Measurements from ENCODE around the gene PLEKHD1.
"Not testable (repeated sequence)": the region's sequence is repeated elsewhere in the genome, so short reads cannot be mapped to it uniquely, and the experiment has no call there.

The PLEKHD1 gene

DNA sequence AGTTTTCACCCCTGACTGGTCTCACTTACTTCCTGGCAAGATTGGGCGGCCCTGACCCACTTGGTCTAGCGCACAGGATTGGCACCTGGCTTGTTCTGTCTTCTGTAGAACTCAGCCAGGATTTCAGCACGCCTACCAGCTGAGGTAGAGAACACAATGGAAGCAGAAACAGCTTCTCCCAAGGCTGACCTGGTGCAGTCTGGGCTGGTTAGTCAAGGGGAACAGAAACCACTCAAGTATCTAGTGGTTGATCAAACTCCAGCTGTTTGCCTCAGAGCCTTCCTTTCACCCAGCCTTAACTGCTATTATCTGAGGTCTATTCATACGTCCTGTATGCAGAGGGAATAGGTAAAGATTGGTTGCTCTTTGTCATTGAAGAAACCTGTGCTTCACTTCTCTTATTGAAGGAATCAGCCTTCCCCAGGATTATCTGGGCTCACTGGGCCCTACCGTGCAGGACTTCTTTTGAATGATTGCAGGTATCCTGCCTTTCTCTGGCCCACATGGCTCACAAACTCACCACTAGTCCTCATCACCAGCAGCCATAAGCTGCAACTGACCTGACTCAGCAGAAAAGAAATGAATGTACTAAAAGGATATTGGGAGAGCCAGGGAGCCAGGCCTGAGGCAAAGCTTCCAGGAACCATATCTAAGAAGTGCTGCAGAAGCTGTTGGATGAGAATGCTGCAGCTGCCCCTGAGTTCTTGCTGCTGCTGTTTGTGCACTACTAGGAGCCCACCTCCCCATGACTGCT is 2.5 kb upstream of the PLEKHD1 start:
- no peak for DNase-seq (ENCODE audit: low read depth)

DNA sequence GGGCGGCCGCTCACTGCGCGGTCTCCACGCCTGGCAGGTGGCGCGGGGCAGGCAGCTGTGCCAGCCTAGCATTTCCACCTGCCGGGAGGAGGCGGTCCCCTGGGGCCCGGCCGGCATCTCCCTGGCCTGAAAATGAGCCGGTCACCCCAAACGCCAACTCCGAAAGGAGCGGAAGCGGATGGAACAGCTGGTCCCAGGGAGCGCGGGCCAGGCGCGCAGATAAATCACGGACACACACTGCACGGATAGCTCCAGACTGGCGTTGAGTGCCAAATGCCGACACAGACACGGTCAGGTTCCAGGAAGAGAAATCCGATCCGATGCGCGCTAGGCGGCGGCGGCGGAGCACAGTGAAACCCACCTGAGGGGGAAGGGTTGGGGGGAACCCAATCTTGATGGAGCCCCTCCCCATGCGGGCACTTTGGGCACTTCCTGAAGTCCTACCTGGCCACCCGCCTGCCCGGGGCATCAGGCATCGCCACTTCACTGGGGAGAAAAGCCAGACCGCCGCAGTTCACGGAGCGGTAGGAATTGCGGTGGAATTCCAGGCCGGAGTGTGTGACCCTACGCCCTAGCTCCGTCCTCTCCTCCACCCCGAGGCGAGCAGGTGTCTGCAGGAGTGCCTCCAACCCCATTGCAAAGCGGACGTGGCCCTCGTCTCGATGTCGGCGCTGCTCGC is 624 bp upstream of the PLEKHD1 start:
- DNase-seq (ENCODE audit: low read depth): no peak

DNA sequence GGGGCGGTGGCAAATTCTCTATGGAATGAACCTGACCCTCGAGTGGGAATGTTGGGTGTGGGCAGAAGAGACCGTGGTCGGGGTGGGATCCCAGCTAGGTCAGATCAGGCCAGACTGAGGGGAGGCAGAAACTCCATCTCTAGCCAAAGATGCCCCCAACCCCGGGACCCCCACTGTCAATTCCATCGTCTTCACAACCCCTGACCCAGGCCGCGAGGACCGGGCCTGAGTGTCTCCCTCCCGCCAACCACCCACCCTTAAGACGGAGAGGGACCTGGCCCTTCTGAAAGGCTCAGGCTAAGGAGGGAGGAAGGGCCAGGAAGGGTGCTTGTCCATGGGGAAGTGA is 760 bp downstream of the PLEKHD1 start:
- no peak for DNase-seq (ENCODE audit: low read depth)

DNA sequence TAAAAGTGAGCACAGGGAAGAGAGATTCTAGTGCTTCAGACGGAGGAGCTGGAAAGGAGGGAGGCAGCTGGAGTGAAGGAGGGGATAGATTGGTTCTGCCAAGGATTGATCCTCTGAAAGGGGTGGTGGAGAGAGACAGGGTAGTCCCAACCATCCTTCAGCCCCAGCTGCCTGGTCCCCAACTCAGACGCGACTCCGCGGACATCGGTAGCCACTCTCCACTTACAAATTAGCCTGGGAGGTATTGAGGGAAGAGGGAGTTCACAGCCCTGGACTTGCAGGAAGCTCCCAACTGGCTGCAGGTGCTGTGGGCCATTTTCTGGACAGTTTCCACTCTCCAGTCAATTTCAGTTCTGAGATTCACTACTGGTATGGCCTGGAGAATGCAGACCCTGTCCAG is 1.2 kb downstream of the PLEKHD1 start:
- no peak for DNase-seq (ENCODE audit: low read depth)

DNA sequence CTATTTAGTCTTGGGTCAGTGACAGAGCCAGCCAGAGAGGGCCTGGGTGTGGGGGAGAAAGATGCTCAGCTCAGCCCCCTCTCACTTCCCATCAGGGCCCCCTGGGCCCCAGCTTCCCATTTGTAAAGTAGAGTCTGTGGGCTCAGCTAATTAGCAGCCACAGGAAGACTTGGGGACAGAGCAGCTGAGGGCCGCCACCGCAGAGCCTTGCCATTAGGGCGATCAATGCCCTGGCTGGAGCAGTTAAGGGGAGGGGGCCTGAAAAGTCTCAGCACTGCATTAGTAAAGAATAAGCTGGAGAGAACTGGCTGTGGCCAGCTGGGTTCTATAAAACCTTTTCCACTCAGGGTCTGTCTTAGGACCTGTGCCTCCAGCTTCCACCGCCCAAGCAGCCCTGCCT is 2.7 kb downstream of the PLEKHD1 start:
- DNase-seq (ENCODE audit: low read depth): no peak

DNA sequence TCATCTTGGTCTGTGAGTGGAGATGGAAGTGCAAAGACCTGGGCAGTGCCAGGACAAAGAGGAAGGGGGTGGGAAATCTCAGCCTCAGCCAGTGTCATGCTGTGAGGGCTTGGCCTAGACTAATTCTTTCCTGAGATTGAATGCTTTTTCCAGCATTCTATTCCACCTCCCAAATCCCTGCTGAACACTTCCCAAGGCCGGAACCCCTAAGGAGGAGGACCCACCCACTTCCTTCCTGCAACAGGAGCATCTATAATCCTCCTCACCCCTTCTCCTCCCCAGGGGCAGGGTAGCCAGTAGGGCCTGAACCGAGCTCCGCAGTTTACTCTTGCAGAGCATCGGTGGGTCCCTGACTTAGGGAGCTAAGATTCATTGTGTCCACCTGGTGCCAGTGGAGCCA is 3.2 kb downstream of the PLEKHD1 start:
- DNase-seq (ENCODE audit: low read depth): no peak

DNA sequence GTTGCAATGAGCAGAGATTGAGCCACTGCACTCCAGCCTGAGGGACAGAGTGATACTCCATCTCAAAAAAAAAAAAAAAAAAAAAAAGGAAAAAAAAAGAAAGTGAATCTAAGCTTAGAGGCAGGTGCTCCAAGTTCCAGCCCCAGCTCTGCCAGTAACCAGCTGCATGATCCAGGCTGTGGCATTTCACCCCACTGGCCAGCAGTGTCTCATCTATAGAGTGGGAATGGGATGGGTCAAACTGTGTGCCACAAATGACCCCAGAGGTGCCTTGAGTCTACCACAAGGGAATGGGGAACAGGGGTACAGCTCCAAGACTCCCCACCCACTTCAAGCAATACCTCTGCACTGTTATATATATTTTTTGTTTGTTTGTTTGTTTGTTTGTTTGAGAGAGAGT is 5.0 kb downstream of the PLEKHD1 start:
- DNase-seq (ENCODE audit: low read depth): no peak

DNA sequence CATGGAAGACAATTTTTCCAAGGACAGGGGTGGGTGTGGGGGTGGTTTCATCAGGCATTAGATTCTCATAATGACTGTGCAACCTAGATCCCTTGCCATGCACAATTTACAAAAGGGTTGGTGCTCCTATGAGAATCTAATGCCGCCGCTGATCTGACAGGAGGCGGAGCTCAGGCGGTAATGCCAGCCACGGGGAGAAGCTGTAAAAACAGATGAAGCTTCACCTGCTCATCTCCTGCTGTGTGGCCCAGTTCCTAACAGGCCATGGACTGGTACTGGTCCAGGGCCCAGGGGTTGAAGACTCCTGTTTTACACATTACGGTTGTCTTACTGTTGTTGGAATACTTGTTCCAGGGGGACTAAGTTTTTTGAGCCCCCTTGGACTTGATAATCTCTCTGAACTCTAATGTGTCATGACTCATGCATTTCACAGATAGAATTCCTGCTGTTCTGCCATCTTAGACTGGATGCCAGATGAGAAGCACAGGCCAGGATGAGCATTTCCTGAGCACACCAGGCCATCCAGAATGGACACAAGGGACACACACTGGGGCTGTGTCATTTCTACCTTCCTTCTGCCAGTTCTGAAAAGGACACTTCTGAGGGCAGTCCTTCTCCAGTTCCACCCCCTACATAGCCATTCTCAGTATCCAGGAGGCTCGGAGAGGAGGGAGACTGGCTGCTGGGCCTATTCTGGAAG is 5.8 kb downstream of the PLEKHD1 start:
- DNase-seq (ENCODE audit: low read depth): no peak

DNA sequence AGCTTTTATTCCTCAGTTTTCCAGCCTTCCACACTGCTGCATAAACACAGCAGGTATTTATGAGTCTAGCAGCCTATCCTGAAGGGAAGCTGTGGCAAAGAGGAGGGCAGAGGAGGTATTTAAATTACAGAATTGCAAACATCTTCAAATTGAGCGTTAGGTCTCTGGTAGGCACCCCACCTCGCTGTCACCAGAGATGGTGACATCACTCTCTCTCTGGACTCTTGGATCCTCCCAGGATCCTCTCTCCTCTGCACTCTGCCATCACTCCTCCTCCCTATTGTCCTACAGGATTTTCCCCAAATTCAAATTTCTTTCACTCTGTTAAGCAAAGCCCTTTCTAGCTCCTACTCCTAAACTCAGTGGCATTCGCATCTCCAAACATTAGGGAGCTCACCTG is 6.7 kb downstream of the PLEKHD1 start:
- DNase-seq (ENCODE audit: low read depth): no peak

DNA sequence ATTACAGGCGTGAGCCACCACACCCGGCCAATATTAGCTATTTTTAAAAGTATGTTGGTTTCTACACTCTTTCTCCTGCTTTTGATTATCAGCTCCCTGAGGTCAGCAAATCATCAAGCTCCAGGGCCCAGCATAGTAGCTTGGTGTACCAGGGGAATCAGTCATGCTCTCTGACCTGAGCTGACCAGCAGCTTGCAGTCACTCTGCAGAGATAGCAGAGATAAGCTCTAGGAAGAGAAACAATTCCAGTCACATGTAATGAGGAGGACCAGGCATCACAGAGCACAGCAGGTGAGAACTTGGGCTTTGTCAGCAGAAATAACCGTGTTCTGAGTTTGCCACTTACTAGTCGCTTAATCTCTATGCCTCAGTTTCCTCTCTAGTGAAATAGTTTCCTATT is 8.5 kb downstream of the PLEKHD1 start:
- no peak for DNase-seq (ENCODE audit: low read depth)

DNA sequence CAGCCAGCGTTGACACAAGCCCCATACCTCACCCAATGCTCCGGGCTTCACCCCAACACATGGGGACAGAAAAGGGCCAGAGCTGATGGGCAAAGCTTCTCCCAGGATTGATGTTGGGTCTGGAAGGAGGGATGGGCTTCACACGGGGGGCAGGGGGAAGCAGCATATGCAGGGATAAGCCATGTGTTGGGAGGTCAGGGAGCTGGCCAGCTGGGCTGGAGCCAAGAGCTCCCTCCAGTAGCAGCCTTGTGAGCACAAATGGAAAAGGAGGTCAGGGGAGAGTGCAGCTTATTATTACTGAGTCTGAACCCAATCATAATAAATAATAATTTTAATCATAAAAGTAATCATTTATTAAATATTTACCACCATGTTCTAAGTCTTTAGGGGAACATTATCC is 9.3 kb downstream of the PLEKHD1 start:
- DNase-seq (ENCODE audit: low read depth): no peak

DNA sequence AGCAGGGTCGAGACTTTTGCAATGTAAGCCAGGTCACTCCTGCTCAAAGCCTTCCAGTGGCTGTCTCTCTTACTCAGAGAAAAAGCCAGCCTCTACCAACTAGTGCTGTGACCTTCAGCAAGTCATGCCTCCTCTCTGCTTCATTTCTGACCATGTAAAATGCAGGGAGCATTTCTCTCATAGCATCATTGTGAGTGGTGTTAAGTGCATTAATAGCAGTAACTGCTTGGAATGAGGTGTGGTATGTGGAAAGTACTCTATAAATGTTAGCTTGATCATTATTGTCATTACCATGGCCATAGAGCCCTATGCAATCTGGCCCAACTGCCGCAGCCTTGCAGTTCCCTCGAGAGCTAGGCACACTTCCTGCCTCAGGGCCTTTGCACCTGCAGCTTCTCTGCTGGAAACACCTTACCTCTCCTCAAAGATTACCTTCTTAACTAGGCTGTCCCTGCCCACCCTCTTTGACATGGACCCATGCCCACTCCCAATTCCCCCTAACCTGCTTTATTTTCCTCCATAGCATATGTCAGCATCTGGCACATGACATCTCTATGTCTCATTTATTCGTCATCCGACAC is 10.9 kb downstream of the PLEKHD1 start:
- DNase-seq (ENCODE audit: low read depth): no peak

DNA sequence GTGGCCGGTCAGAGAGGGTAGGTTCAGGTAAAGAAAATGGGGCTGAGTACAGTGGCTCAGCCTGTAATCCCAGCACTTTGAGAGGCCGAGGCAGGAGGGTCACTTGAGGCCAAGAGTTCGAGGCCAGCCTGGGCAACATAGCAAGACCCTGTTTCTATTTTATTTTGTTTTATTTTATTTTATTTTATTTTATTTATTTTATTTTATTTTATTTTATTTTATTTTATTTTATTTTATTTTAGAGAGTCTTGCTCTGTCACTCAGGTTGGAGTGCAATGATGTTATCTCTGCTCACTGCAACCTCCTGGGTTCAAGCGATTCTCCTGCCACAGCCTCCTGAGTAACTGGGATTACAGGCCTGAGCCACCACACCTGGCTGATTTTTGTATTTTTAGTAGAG is 13.3 kb downstream of the PLEKHD1 start:
- not testable (repeated sequence) for DNase-seq (ENCODE audit: low read depth)

DNA sequence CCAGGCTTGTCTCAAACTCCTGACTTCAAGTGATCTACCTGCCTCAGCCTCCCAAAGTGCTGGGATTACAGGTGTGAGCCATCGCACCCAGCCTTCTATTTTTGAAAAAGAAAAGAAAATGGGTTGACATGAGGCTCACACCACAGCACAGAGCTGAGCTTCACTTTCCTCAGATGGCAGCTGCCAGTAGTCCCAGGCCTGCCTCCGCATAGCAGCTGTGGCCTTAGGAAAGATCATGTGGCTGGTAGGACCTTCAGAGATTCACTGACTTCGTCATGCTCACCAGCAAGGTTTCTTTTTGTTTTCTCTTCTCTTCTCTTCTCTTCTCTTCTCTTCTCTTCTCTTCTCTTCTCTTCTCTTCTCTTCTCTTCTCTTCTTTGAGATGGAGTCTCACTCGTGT is 13.8 kb downstream of the PLEKHD1 start:
- DNase-seq (ENCODE audit: low read depth): not testable (repeated sequence)

DNA sequence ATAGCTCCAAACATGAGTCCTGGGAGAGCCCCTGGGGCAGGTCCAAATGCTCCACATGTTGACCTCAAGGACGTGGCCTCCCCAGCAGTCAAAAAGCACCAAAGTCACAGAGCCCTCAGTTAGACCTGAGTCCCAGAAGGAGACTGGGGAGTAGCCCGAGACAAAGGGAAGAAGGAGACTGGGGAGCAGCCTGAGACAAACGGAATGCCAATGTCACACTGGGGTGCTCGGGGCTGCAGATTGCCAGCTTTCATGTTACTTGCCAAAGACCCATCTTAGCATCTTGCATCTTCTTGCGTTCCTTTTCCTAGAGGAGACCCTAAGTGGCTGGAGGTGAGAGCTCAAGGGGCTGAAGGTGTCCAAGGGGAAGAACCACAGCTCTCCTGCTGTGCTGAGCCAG is 14.9 kb downstream of the PLEKHD1 start:
- DNase-seq (ENCODE audit: low read depth): no peak

DNA sequence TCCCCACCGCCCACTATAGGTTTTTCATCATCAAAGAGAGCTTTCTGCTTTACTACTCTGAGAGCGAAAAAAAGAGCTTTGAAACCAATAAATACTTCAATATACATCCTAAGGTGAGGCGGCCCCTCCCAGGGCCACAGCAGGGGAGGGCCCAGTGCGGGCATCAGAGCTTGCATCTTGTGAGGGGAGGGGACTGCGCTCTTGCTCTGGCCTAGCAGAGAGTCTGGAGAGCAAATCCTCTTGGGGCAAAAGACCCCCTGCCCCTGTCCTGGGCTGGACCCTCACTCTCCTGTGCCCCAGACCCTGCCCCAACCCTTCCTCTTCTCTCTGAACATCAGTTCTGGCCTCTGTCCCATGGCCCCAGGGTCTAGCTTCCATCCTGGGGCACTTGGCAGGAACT is 15.6 kb downstream of the PLEKHD1 start:
- no peak for DNase-seq (ENCODE audit: low read depth)

DNA sequence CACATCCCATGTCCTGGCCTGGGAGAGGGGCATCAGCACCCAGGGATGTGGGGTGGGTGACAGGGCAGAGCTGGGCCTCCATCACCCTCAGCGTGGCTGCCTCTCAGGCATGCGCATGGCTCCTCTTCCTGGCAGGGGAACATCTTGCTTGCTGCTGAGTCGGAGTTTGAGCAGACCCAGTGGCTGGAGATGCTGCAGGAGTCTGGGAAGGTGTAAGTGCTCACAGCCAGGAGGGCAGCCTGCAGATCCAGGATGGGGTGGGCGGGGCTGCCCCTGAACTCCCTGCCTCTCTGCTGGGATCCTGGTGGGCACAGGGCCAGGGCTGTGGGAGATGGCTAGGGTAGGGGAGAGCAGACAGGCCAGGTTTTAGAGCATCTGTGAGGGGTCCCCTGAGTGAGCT is 16.2 kb downstream of the PLEKHD1 start:
- no peak for DNase-seq (ENCODE audit: low read depth)

DNA sequence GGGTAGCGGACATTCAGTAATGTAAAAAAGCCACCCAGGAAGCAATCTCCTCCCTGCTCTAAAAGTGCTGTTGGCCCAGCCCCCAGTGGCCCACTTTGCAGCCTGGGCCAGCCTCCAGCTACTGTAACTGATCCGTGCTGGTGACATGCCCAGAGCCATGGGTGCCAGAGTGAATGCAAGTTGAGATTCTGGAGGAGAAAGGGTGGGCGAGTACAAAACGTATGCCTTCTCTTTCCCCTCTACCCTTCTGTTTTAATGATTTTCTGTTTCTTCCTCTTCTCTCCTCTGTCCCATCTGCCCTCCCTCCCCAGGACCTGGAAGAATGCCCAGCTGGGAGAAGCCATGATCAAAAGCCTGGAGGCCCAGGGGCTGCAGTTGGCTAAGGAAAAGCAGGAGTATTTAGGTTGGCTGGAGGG is 16.9 kb downstream of the PLEKHD1 start:
- DNase-seq (ENCODE audit: low read depth): no peak

DNA sequence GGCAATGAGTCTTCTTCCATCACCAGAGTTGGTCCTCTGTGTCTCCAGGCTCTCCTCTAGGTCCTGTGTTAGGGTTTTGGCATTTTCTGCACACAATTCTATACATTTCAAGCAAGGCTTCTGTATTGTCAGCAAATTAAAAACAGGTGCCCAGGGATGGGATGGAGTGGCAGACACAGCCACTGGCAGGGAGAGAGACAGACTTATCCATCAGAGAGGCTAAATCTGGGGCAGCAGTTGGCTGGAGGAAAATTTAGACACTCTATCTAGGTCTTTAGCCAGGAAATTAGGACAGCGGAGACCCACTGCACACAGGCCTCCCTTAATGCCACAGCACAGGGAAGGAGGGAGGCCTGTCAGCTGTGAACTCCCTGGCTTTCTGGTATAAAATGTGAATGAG is 20.2 kb downstream of the PLEKHD1 start:
- no peak for DNase-seq (ENCODE audit: low read depth)

DNA sequence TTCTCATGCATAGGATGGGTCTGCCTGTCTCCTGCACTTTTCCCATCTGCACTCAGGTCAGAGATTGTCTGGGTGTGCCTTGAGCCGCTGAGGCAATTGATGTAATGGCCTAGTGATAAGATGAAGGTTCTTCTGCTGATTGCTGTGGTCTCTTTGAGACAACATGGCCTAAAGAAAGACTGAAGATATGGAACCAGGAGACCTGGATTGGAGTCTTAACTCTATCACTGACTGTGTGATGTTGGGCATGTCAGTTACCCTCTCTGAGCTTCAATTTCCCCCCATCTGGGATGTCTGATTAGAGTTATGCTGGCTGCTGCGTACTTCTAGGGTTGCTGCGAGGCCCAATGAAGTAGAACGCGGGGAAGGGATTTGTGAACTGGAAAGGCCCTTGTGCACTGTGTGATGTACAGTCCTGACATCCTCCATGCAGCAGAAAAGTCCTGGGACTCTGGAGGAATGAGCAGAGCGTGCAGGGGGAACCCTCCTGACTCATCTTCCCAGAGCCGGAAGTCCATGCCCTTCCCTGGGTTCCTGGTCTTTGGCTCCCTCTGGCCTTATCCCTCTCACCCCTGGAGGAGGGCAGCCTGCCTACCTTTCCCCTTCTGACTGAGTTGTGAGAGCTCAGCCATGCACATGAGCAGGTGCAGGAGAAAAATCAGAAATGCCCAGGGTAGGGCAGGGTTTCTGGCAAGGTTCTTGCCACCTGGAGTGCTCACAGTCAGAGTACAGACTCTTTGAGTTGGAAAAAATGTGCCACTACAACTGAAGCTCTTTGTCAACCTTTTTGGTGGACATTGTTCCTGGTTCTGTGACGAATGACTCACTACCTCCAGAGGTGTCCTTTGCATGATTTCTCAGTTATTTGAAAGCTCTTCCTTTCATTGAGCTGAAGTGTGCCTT is 21.1 kb downstream of the PLEKHD1 start:
- DNase-seq (ENCODE audit: low read depth): no peak

DNA sequence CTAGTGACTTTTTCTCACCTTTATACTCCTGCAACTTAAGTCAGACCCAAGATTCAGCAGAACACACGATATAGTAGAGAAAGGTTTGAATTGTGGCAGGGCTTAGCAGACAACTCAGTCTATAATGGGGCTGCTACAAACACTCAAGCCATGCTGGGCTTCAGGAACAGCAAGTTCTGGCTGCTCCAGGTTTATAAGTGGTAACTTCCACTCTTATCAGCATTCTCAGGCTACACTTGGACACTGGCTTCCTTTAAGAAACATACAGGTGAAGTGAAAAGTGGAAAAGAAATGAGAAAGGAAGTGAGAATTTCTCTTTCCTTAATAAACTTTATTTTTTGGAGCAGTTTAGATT is 21.7 kb downstream of the PLEKHD1 start:
- no peak for DNase-seq (ENCODE audit: low read depth)

All from activated T-helper 1 cell treated with Interleukin-2 at 50 U/mL for 16 hours (primary cell).